Measurements from ENCODE around the gene ACKR4.

- no peak for TF ChIP-seq CTCF (conservative IDR thresholded peaks at IDR 0.05; ENCODE audit: low read length)
- no peak for TF ChIP-seq EZH2phosphoT487 (IDR thresholded peaks at IDR 0.05; ENCODE audit: borderline replicate concordance)
Measured at GRCh38 chr3:132593241-132593946, 3.7 kb upstream of the ACKR4 start.

Data from Loucy (cell line).